GM19193 (cell line): Measurements from ENCODE around the gene PRAME.
A peak's percentile ranks its signal among the peaks of the same experiment; 100 is the strongest.

Source experiments
- POLR2A ChIP-seq: IDR thresholded peaks from 4 replicates; pipeline ENCODE4 v1.6.1; 2011; ENCODE audit not compliant: insufficient read depth, insufficient read length; ENCODE audit errors: extremely low read depth

PRAME gene

GRCh38 chr22:22519591-22519990 lies 39.5 kb downstream of the PRAME start:
- TF ChIP-seq POLR2A = no peak

GRCh38 chr22:22516992-22517391 lies 42.1 kb downstream of the PRAME start:
- no peak for TF ChIP-seq POLR2A

GRCh38 chr22:22515890-22516289 lies 43.2 kb downstream of the PRAME start:
- TF ChIP-seq POLR2A = no peak

GRCh38 chr22:22513619-22514018 lies 45.4 kb downstream of the PRAME start:
- no peak for TF ChIP-seq POLR2A

- TF ChIP-seq POLR2A = no peak
Measured at GRCh38 chr22:22512951-22513350, 46.1 kb downstream of the PRAME start.

- peak; percentile 63 for TF ChIP-seq POLR2A
Measured at GRCh38 chr22:22508274-22509176, 50.5 kb downstream of the PRAME start, which contains the start of gene ZNF280B. TSS of gene ZNF280B (minus strand) at chr22:22508742. CDS start at chr22:22489398, 19,344 bp downstream.

- TF ChIP-seq POLR2A = no peak
Measured at GRCh38 chr22:22507743-22508273, 51.3 kb downstream of the PRAME start.

GRCh38 chr22:22506736-22507135 lies 52.3 kb downstream of the PRAME start:
- no peak for TF ChIP-seq POLR2A

- no peak for TF ChIP-seq POLR2A
Measured at GRCh38 chr22:22498267-22498666, 60.8 kb downstream of the PRAME start.
